ENCODE measurements around the gene FMO5. TPM values are rescaled to one million over a fixed set of nuclear protein-coding genes. Genes with fewer than 3 reads are reported as not detected.
"Not testable (repeated sequence)": the region's sequence is repeated elsewhere in the genome, so short reads cannot be mapped to it uniquely, and the experiment has no call there.

The FMO5 gene
- polyA plus RNA-seq, 1 donor from 2014 or later, result not detected

DNA sequence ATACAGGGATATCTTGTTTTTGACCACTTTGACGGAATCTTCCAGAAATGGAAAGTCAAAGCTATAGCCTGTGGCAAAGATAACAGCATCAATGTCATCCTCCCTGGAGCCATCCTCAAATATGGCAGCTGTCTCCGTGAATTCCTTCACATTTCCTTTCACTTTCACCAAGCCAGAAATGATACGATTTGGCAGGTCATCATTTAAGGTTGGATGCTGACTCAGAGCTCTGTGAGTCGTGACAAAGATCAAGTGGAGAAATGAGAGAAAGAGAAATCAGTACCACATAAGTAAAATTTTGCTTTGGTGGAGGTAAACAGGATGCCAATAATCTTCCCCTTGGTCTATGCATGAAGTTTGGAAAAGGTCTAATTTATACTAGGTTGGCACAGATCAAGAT is 23.9 kb downstream of the FMO5 start:
- TF ChIP-seq, protein P1, sequence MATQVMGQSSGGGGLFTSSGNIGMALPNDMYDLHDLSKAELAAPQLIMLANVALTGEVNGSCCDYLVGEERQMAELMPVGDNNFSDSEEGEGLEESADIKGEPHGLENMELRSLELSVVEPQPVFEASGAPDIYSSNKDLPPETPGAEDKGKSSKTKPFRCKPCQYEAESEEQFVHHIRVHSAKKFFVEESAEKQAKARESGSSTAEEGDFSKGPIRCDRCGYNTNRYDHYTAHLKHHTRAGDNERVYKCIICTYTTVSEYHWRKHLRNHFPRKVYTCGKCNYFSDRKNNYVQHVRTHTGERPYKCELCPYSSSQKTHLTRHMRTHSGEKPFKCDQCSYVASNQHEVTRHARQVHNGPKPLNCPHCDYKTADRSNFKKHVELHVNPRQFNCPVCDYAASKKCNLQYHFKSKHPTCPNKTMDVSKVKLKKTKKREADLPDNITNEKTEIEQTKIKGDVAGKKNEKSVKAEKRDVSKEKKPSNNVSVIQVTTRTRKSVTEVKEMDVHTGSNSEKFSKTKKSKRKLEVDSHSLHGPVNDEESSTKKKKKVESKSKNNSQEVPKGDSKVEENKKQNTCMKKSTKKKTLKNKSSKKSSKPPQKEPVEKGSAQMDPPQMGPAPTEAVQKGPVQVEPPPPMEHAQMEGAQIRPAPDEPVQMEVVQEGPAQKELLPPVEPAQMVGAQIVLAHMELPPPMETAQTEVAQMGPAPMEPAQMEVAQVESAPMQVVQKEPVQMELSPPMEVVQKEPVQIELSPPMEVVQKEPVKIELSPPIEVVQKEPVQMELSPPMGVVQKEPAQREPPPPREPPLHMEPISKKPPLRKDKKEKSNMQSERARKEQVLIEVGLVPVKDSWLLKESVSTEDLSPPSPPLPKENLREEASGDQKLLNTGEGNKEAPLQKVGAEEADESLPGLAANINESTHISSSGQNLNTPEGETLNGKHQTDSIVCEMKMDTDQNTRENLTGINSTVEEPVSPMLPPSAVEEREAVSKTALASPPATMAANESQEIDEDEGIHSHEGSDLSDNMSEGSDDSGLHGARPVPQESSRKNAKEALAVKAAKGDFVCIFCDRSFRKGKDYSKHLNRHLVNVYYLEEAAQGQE (IDR thresholded peaks at IDR 0.05; ENCODE audit: borderline replicate concordance), result no peak
- TF ChIP-seq RAD21 (conservative IDR thresholded peaks at IDR 0.05), result no peak
- TF ChIP-seq SMC3 (conservative IDR thresholded peaks at IDR 0.05; ENCODE audit: poor library complexity), result no peak
- TF ChIP-seq, protein P2, sequence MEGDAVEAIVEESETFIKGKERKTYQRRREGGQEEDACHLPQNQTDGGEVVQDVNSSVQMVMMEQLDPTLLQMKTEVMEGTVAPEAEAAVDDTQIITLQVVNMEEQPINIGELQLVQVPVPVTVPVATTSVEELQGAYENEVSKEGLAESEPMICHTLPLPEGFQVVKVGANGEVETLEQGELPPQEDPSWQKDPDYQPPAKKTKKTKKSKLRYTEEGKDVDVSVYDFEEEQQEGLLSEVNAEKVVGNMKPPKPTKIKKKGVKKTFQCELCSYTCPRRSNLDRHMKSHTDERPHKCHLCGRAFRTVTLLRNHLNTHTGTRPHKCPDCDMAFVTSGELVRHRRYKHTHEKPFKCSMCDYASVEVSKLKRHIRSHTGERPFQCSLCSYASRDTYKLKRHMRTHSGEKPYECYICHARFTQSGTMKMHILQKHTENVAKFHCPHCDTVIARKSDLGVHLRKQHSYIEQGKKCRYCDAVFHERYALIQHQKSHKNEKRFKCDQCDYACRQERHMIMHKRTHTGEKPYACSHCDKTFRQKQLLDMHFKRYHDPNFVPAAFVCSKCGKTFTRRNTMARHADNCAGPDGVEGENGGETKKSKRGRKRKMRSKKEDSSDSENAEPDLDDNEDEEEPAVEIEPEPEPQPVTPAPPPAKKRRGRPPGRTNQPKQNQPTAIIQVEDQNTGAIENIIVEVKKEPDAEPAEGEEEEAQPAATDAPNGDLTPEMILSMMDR (IDR thresholded peaks at IDR 0.05; ENCODE audit: poor library complexity, severe bottlenecking), result no peak
- no peak for TF ChIP-seq TAF1 (IDR thresholded peaks at IDR 0.05; ENCODE audit: low read depth)
- TF ChIP-seq MXI1 (conservative IDR thresholded peaks at IDR 0.05; ENCODE audit: poor library complexity, severe bottlenecking), result no peak
- no peak for TF ChIP-seq POLR2AphosphoS5 (IDR thresholded peaks at IDR 0.05)
- TF ChIP-seq EZH2 (IDR thresholded peaks at IDR 0.05; ENCODE audit: borderline replicate concordance, insufficient read depth, low read length, poor library complexity, severe bottlenecking), result no peak
- TF ChIP-seq EP300 (conservative IDR thresholded peaks at IDR 0.05; ENCODE audit: poor library complexity, severe bottlenecking), result no peak
- H3K4me2 ChIP-seq (ENCODE audit: low read length), result no peak overlapping the region
- no peaks in the 10 kb centered on the region for H4K20me1 ChIP-seq (ENCODE audit: insufficient read depth)
- H2AFZ ChIP-seq (ENCODE audit: low read depth, low read length), result no peak overlapping the region
- no peak overlapping the region for H3K4me3 ChIP-seq (ENCODE audit: low read length)
- no peak overlapping the region for H3K27ac ChIP-seq (ENCODE audit: low read length)
- H3K36me3 ChIP-seq (ENCODE audit: insufficient read depth, low read length), result no peaks in the 10 kb centered on the region
- H3F3A ChIP-seq (ENCODE audit: insufficient read depth, low read length, poor library complexity, severe bottlenecking), result no peaks in the 10 kb centered on the region
- H3K79me2 ChIP-seq (replicated peaks; ENCODE audit: insufficient read depth, low read length), result no peaks in the 10 kb centered on the region
- H3K9ac ChIP-seq (ENCODE audit: low read length), result no peak overlapping the region
- no peaks in the 10 kb centered on the region for H3K9me2 ChIP-seq (ENCODE audit: insufficient read depth, low read length)
- no peaks in the 10 kb centered on the region for H3K9me3 ChIP-seq (ENCODE audit: low read length)
- no peaks in the 10 kb centered on the region for H3K27me3 ChIP-seq (ENCODE audit: insufficient read depth, low read depth, low read length)

DNA sequence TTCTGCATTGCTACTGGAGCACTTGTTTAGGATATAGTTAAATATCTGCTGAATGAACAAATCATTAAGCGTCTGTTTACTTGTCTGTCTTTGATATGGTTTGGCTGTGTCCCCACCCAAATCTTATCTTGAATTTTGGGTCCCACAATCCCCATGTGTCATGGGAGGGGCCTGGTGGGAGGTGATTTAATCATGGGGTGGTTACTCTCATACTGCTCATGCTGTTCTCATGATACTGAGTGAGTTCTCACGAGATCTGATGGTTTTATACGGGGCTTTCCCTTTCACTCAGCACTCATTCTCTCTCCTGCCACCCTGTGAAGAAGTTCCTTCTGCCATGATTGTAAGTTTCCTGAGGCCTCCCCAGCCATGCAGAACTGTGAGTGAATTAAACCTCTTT is 27.8 kb downstream of the FMO5 start:
- not testable (repeated sequence) for H3K4me3 ChIP-seq (ENCODE audit: low read length); H2AFZ ChIP-seq (ENCODE audit: low read depth, low read length); H3K36me3 ChIP-seq (ENCODE audit: insufficient read depth, low read length); H3K9ac ChIP-seq (ENCODE audit: low read length); H3F3A ChIP-seq (ENCODE audit: insufficient read depth, low read length, poor library complexity, severe bottlenecking); H3K79me2 ChIP-seq (replicated peaks; ENCODE audit: insufficient read depth, low read length); H3K9me2 ChIP-seq (ENCODE audit: insufficient read depth, low read length); H3K27me3 ChIP-seq (ENCODE audit: insufficient read depth, low read depth, low read length); H4K20me1 ChIP-seq (ENCODE audit: insufficient read depth); H3K9me3 ChIP-seq (ENCODE audit: low read length); H3K27ac ChIP-seq (ENCODE audit: low read length); H3K4me2 ChIP-seq (ENCODE audit: low read length)

GRCh38 chr1:147189514-147189913 is 35.6 kb downstream of the FMO5 start:
- H3F3A ChIP-seq (ENCODE audit: insufficient read depth, low read length, poor library complexity, severe bottlenecking), result no peaks in the 10 kb centered on the region
- H3K27me3 ChIP-seq (ENCODE audit: insufficient read depth, low read depth, low read length), result no peaks in the 10 kb centered on the region
- TF ChIP-seq, protein P2 (IDR thresholded peaks at IDR 0.05; ENCODE audit: poor library complexity, severe bottlenecking), result no peak
- no peak for TF ChIP-seq EP300 (conservative IDR thresholded peaks at IDR 0.05; ENCODE audit: poor library complexity, severe bottlenecking)
- no peak overlapping the region for H2AFZ ChIP-seq (ENCODE audit: low read depth, low read length)
- H3K79me2 ChIP-seq (replicated peaks; ENCODE audit: insufficient read depth, low read length), result no peaks in the 10 kb centered on the region
- no peaks in the 10 kb centered on the region for H3K9me3 ChIP-seq (ENCODE audit: low read length)
- no peak overlapping the region for H3K9ac ChIP-seq (ENCODE audit: low read length)
- H4K20me1 ChIP-seq (ENCODE audit: insufficient read depth), result no peaks in the 10 kb centered on the region
- no peak overlapping the region for H3K4me2 ChIP-seq (ENCODE audit: low read length)
- no peak overlapping the region for H3K4me3 ChIP-seq (ENCODE audit: low read length)
- no peak overlapping the region for H3K27ac ChIP-seq (ENCODE audit: low read length)
- no peaks in the 10 kb centered on the region for H3K36me3 ChIP-seq (ENCODE audit: insufficient read depth, low read length)
- H3K9me2 ChIP-seq (ENCODE audit: insufficient read depth, low read length), result no peaks in the 10 kb centered on the region
